Medulla oblongata (tissue), 1 donor: ENCODE measurements around the gene SHISA9.

ENCODE experiments used
- DNase-seq: peaks from one replicate; pipeline ENCODE4 v3.0.0-alpha.2; 2015; ENCODE audit errors: extremely low spot score

The SHISA9 gene

GRCh38 chr16:13264749-13265552, 363.6 kb downstream of the SHISA9 start:
- DNase-seq: no peak

- DNase-seq: no peak
Observed at GRCh38 chr16:13269359-13269758, 368.0 kb downstream of the SHISA9 start.

GRCh38 chr16:13269905-13270528, 368.6 kb downstream of the SHISA9 start:
- DNase-seq: no peak

- no peak for DNase-seq
Observed at GRCh38 chr16:13270602-13271001, 369.2 kb downstream of the SHISA9 start.

GRCh38 chr16:13289515-13289914, 388.1 kb downstream of the SHISA9 start:
- DNase-seq: no peak
